Astrocyte of the spinal cord (primary cell): Measurements from ENCODE around the gene MYB.
A peak's percentile ranks its signal among the peaks of the same experiment; 100 is the strongest.

Experiments used
- DNase-seq: peaks from one replicate; pipeline ENCODE4 v3.0.0; 2011; ENCODE audit warnings: low read depth, low spot score
- H3K4me3 ChIP-seq: 2 replicates; pipeline ENCODE4 v1.5.1; 2011; ENCODE audit warnings: low read depth, mild to moderate bottlenecking, low read length, moderate library complexity
- in situ Hi-C: cut with HindIII; loops from 2 replicates; pipeline ENCODE4 v1.10.0; 2017; ENCODE audit warnings: low sequenced_read_pairs
- TF ChIP-seq, protein P1 (sequence below): IDR thresholded peaks from 2 replicates; pipeline ENCODE4 v1.5.1; 2012; ENCODE audit warnings: low read depth, mild to moderate bottlenecking, low read length, inconsistent platforms

Gene MYB

DNA sequence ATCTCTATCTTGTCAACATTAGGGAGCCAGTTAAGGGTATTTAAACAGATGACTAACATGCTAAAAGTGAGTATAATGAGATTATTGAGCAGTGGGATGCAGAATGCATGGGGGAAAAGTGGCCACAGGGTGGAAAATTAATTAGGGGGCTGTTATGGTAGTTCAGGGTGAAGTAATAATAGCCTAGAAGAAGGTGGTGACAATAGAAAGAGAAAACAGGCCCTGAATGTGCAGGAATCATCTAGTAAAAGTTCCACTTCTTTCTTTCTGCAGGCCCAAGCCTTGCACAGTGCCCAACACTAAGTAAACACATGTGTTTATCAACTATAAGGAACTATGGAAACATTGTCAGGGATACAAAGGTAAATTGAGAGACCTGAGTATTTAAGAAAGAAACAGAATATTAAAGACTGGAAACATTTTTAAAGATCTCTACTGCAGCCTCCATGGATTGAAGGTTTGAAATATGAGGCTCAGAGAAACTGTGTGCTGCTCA lies 7.1 kb upstream of the MYB start:
- in situ Hi-C loops, result no loop called here
- TF ChIP-seq, protein P1, sequence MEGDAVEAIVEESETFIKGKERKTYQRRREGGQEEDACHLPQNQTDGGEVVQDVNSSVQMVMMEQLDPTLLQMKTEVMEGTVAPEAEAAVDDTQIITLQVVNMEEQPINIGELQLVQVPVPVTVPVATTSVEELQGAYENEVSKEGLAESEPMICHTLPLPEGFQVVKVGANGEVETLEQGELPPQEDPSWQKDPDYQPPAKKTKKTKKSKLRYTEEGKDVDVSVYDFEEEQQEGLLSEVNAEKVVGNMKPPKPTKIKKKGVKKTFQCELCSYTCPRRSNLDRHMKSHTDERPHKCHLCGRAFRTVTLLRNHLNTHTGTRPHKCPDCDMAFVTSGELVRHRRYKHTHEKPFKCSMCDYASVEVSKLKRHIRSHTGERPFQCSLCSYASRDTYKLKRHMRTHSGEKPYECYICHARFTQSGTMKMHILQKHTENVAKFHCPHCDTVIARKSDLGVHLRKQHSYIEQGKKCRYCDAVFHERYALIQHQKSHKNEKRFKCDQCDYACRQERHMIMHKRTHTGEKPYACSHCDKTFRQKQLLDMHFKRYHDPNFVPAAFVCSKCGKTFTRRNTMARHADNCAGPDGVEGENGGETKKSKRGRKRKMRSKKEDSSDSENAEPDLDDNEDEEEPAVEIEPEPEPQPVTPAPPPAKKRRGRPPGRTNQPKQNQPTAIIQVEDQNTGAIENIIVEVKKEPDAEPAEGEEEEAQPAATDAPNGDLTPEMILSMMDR, result no peak
- H3K4me3 ChIP-seq, result no peak overlapping the region
- no peak for DNase-seq

DNA sequence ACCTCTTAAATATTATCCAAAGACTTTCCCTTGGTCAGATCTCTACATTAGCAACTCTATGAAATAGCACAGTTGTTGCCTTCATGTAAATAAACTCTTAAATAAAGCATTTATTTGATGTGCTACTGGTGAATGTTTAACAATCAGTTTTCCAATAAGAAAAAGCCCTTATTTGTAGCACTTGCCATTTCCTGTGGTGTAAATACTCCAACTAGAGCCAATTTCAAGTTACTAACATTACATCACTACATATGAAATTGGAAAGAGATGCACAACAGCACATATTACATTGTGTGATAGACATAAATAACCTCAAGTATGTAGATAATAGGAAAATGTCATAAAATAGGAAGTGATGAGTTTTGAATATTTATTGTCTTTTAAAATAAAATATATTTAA lies 5.0 kb upstream of the MYB start:
- no peak for DNase-seq
- H3K4me3 ChIP-seq, result no peak overlapping the region
- TF ChIP-seq, protein P1, result no peak
- in situ Hi-C loops, result no loop called here

DNA sequence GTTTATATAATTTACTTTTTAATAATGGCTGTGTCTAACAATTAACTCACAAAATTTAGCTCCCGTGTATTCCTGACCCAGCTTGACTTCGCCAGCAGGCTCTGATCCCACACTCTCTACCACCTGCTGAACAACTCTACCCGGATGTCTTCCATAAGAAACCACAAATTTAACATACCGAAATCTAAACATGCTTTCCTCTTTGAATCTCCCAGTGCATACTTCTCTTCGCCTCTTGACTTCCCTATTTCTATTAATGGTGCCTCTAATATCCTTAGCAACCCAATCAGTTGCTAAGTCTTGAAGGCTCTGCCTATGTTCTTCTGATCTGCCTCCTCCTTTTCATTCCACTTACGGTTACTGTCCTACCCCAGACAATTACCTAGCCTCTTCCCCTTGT lies 4.6 kb upstream of the MYB start:
- DNase-seq, result no peak
- H3K4me3 ChIP-seq, result no peak overlapping the region
- TF ChIP-seq, protein P1, result no peak
- in situ Hi-C loops, result no loop called here

DNA sequence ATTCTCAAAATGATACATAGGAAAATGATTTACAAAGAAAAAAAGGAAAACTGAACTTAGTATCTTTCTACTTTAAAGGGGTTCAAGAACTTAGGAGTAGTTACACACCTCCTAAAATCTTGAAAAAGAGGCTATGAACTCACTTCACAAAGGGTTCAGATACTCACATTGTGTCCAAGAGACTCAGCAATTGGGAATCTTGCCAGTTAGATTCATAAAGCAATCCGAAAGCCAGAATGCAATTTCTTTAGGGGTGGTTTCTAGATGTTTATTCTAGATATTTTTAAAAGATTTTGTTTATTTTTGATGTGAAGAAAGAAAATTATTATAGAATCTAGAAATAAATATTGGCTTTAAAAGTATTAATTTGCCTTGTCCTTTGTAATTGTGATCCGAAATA lies 1.7 kb upstream of the MYB start:
- TF ChIP-seq, protein P1, result no peak
- DNase-seq, result no peak
- no peak overlapping the region for H3K4me3 ChIP-seq
- in situ Hi-C loops, result no loop called here

DNA sequence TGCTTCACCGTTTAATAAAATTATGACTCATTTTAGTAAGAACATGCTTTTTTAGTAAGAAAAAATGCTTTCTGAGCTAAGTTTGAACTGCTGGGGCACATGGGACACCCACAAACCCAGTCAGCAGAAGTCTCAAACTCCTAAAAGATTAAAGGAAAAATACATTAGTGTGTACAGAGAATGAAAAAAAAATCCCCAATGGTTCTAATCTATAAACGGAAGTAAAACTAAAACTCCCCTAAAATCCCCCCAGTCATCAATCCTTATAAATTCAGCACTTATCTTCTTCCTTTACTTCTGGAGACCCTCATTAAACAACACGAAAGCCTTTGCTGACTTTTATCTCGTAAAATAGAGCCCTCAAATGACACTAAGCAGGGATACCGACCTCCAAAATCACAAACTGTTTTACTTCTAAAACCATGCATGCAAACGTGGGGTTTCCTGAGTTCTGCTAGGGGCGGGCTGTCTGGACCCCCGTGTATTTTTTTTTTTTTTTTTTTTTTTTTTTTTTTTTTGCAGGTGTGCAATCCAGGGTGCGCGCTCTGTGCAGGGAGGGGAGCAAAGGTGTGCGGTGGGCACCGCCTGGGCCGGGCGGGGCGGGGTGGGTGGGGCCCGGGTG lies 1.1 kb upstream of the MYB start:
- TF ChIP-seq, protein P1, result no peak
- H3K4me3 ChIP-seq, result peak overlapping the region; percentile 58
- no peak for DNase-seq
- in situ Hi-C loops, result no loop called here

DNA sequence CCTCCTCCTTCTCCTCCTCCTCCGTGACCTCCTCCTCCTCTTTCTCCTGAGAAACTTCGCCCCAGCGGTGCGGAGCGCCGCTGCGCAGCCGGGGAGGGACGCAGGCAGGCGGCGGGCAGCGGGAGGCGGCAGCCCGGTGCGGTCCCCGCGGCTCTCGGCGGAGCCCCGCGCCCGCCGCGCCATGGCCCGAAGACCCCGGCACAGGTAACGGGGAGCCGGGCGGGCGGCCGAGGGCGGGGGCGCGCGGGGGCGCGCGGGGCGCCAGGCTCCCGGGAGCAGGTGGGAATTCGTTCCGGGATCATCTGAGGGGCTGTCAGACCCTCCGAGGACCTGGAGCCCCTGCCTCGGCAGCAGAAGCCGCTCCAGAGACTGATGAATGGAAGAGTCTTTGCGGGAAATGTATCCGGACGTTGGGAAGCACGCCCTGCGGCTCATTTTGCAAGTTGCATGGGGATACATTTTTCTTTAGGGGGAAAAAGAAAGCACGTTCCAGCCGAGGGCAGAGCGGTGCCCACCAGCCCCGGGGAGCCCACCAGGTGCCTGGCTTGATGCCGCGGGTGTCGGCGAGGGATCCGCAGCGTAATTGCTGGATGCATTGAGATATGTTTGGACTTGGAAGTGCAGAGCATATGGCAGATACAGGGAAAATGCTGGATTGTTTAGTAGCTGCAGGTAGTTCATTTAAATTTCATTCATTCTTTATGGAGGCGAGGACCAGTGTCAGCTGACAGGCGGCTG lies 394 bp downstream of the MYB start:
- DNase-seq, result peak; percentile 22
- TF ChIP-seq, protein P1, result no peak
- in situ Hi-C loops, result no loop called here
- peak overlapping the region; percentile 58 for H3K4me3 ChIP-seq
